CD4-positive, alpha-beta T cell treated with Interferon gamma for 1 hour (primary cell): ENCODE results near the gene SDR9C7.
"Not testable (repeated sequence)": the region's sequence is repeated elsewhere in the genome, so short reads cannot be mapped to it uniquely, and the experiment has no call there.

Experiments
- DNase-seq: peaks from one replicate; pipeline ENCODE4 v3.0.0-alpha.2; 2020

Gene SDR9C7

GRCh38 chr12:56909403-56909802 is 24.8 kb downstream of the SDR9C7 start:
- not testable (repeated sequence) for DNase-seq

- DNase-seq = no peak
These were observed 26.1 kb downstream of the SDR9C7 start for GRCh38 chr12:56908136-56908535.

GRCh38 chr12:56905852-56906251 is 28.4 kb downstream of the SDR9C7 start:
- no peak for DNase-seq

- no peak for DNase-seq
These were observed 30.8 kb downstream of the SDR9C7 start for GRCh38 chr12:56903374-56903773.

GRCh38 chr12:56901313-56901712 is 32.9 kb downstream of the SDR9C7 start:
- DNase-seq = not testable (repeated sequence)

GRCh38 chr12:56900583-56900982 is 33.6 kb downstream of the SDR9C7 start:
- DNase-seq = no peak

- DNase-seq = no peak
These were observed 35.3 kb downstream of the SDR9C7 start for GRCh38 chr12:56898938-56899337.

- DNase-seq = no peak
These were observed 36.3 kb downstream of the SDR9C7 start for GRCh38 chr12:56897844-56898361.

- no peak for DNase-seq
These were observed 38.1 kb downstream of the SDR9C7 start for GRCh38 chr12:56896082-56896481.

GRCh38 chr12:56894698-56895368 is 39.4 kb downstream of the SDR9C7 start:
- no peak for DNase-seq

- DNase-seq = not testable (repeated sequence)
These were observed 42.3 kb downstream of the SDR9C7 start for GRCh38 chr12:56891885-56892284.

GRCh38 chr12:56886319-56886718 is 47.9 kb downstream of the SDR9C7 start:
- no peak for DNase-seq

GRCh38 chr12:56885316-56885715 is 48.9 kb downstream of the SDR9C7 start:
- no peak for DNase-seq

GRCh38 chr12:56884421-56884820 is 49.8 kb downstream of the SDR9C7 start:
- DNase-seq = no peak

GRCh38 chr12:56882407-56882806 is 51.8 kb downstream of the SDR9C7 start:
- DNase-seq = not testable (repeated sequence)

- DNase-seq = no peak
These were observed 53.8 kb downstream of the SDR9C7 start for GRCh38 chr12:56880125-56880992.

GRCh38 chr12:56879240-56880124 is 54.7 kb downstream of the SDR9C7 start:
- not testable (repeated sequence) for DNase-seq

- no peak for DNase-seq
These were observed 56.2 kb downstream of the SDR9C7 start for GRCh38 chr12:56878010-56878339.

GRCh38 chr12:56877195-56878009 is 56.8 kb downstream of the SDR9C7 start:
- no peak for DNase-seq

- DNase-seq = no peak
These were observed 59.4 kb downstream of the SDR9C7 start for GRCh38 chr12:56874821-56875220.

- DNase-seq = no peak
These were observed 60.8 kb downstream of the SDR9C7 start for GRCh38 chr12:56873382-56873781.
